Spleen (tissue), 7 donors: ENCODE data around the gene GABRR2.

ENCODE experiments used
- CTCF ChIP-seq, 11 experiments: fragments of 200-600 bp in 7 of 11; fragments of 450-650 bp in 4 of 11; sonication (generic) in 4 of 11; IDR thresholded peaks in 8 of 11; conservative IDR thresholded peaks in 3 of 11; 1 replicate in 7 of 11; 2 replicates in 4 of 11; pipeline versions ENCODE4 v1.4.0 to v1.8.0; 2016 to 2021; ENCODE audit warnings: antibody characterized with exemption in 11 of 11, inconsistent platforms in 4 of 11, mild to moderate bottlenecking in 1 of 11
- POLR2A ChIP-seq, 3 donors: fragments of 450-650 bp; IDR thresholded peaks; one replicate each; pipeline ENCODE4 v1.5.1; 2017; ENCODE audit warnings: antibody characterized with exemption in 3 of 3, mild to moderate bottlenecking in 1 of 3
- donor health status: DM: no; HTN: no; CAD: no; lungs with moderate emphysema.
- donor health status: DM: no; HTN: no; CAD: no.
- donor health status: DM: no; HTN: no; CAD: no.

GRCh38 chr6:89364586-89364985 is 49.5 kb upstream of the GABRR2 start:
- TF ChIP-seq CTCF (IDR thresholded peaks at IDR 0.05 in 8 of 11, conservative IDR thresholded peaks at IDR 0.05 in 3 of 11) (no peak), POLR2A (IDR thresholded peaks at IDR 0.05) (no peak)
